HepG2 (cell line): ENCODE results near the gene RDH12. TPM values are rescaled to one million over a fixed set of nuclear protein-coding genes. Genes with fewer than 3 reads are reported as not detected.

ENCODE experiments used
- ATAC-seq: fragments of 200-7000 bp; cut with Tn5 transposase; 3 replicates; pipeline ENCODE4 v1.9.1; 2020; ENCODE audit warnings: mild to moderate bottlenecking, moderate library complexity
- BruUV-seq: library from RNA; stranded (reverse); fragments of 400-500 nt; replicated peaks from 2 replicates; lab custom pipeline; 2021; lab: Mats Ljungman, UMichigan
- CTCF ChIA-PET: fragments of 300-600 bp; formaldehyde crosslinking; extraction: SDS; loops from one replicate; lab custom pipeline; 2021; ENCODE audit warnings: low total read pairs, inconsistent platforms, low intra/inter-chr PET ratio; lab: Yijun Ruan, JAX
- POLR2A ChIA-PET: fragments of 350-600 bp; sonication (Branson Sonifier 250); formaldehyde crosslinking; loops from one replicate; lab custom pipeline; 2020; ENCODE audit warnings: antibody characterized with exemption, inconsistent platforms; lab: Yijun Ruan, JAX
- DNase-seq: peaks from one replicate; pipeline ENCODE4 v3.0.0-alpha.2; 2015; ENCODE audit warnings: low spot score
- FAIRE-seq: peaks from 3 replicates; lab custom pipeline; 2011; peaks lifted over from hg19 to GRCh38; lab: Jason Lieb, UNC
- H2AFZ ChIP-seq: one replicate; pipeline ENCODE4 v1.6.1; 2011; ENCODE audit warnings: low read length, inconsistent platforms
- H3K27ac ChIP-seq: fragments of 300-600 bp; 3 replicates; pipeline ENCODE4 v1.8.0; 2011; ENCODE audit warnings: mixed run types, mild to moderate bottlenecking, mixed read lengths, low read length, inconsistent platforms; ENCODE audit not compliant: insufficient read depth; ENCODE audit errors: extremely low read length
- H3K27me3 ChIP-seq, 2 experiments: fragments of 200-600 bp in 1 of 2; 2 replicates in 1 of 2; 3 replicates in 1 of 2; pipeline versions ENCODE4 v1.6.0 to v1.8.0; 2011; ENCODE audit warnings: low read length in 2 of 2, mild to moderate bottlenecking in 2 of 2, moderate library complexity in 2 of 2, inconsistent platforms in 1 of 2; ENCODE audit not compliant: insufficient read depth in 2 of 2, control insufficient read depth in 1 of 2
- H3K36me3 ChIP-seq, 2 experiments: fragments of 200-600 bp in 1 of 2; replicated peaks in 1 of 2; 2 replicates in 1 of 2; 3 replicates in 1 of 2; pipeline versions ENCODE4 v1.5.1 to v1.8.0; 2011; ENCODE audit warnings: low read length in 2 of 2, inconsistent platforms in 1 of 2; ENCODE audit not compliant: insufficient read depth in 2 of 2, control insufficient read depth in 1 of 2
- H3K4me1 ChIP-seq: 2 replicates; pipeline ENCODE4 v1.5.1; 2012; ENCODE audit warnings: low read length, inconsistent platforms; ENCODE audit not compliant: insufficient read depth
- H3K4me2 ChIP-seq: 2 replicates; pipeline ENCODE4 v1.6.0; 2011; ENCODE audit warnings: low read depth, low read length, inconsistent platforms
- H3K4me3 ChIP-seq, 3 experiments: fragments of 200-600 bp in 1 of 3; sonication (generic), shearing (Covaris generic) in 1 of 3; replicated peaks in 1 of 3; 2 replicates each; pipeline ENCODE4 v1.5.1; 2011 to 2016; ENCODE audit warnings: low read length in 3 of 3, inconsistent platforms in 2 of 3, low read depth in 2 of 3, mild to moderate bottlenecking in 2 of 3, control low read depth in 1 of 3, mixed read lengths in 1 of 3; ENCODE audit not compliant: insufficient read depth in 1 of 3
- H3K79me2 ChIP-seq: one replicate; pipeline ENCODE4 v1.6.1; 2011; ENCODE audit warnings: low read length, inconsistent platforms; ENCODE audit not compliant: insufficient read depth
- H3K9ac ChIP-seq: 2 replicates; pipeline ENCODE4 v1.6.0; 2011; ENCODE audit warnings: mild to moderate bottlenecking, low read depth, low read length, inconsistent platforms; ENCODE audit not compliant: insufficient read depth
- H3K9me3 ChIP-seq: 2 replicates; pipeline ENCODE4 v1.5.1; 2012; ENCODE audit warnings: mild to moderate bottlenecking, low read length
- H4K20me1 ChIP-seq: 2 replicates; pipeline ENCODE4 v1.6.0; 2011; ENCODE audit warnings: inconsistent platforms, mild to moderate bottlenecking, low read length, moderate library complexity; ENCODE audit not compliant: insufficient read depth
- CSRNP1 ChIP-seq: sonication (generic); formaldehyde crosslinking; IDR thresholded peaks from 2 replicates; pipeline ENCODE4 v1.8.1; 2023; ENCODE audit warnings: mild to moderate bottlenecking, missing genetic modification reagents
- ISL2 ChIP-seq: sonication (generic); formaldehyde crosslinking; IDR thresholded peaks from 2 replicates; pipeline ENCODE4 v1.5.0; 2020; ENCODE audit warnings: missing genetic modification reagents
- POGK ChIP-seq: sonication (generic); formaldehyde crosslinking; conservative IDR thresholded peaks from 2 replicates; pipeline ENCODE4 v1.8.0; 2022; ENCODE audit warnings: mild to moderate bottlenecking, moderate library complexity, missing genetic modification reagents
- STAT6 ChIP-seq: sonication (generic); formaldehyde crosslinking; IDR thresholded peaks from 2 replicates; pipeline ENCODE4 v1.4.0; 2020; ENCODE audit warnings: missing genetic modification reagents, mild to moderate bottlenecking, borderline replicate concordance
- THAP9 ChIP-seq: sonication (generic); formaldehyde crosslinking; IDR thresholded peaks from 2 replicates; pipeline ENCODE4; 2020; ENCODE audit warnings: missing genetic modification reagents, mild to moderate bottlenecking, borderline replicate concordance
- ZNF337 ChIP-seq: sonication (generic); formaldehyde crosslinking; IDR thresholded peaks from 2 replicates; pipeline ENCODE4 v1.5.1; 2020; ENCODE audit warnings: missing genetic modification reagents, low read depth, mild to moderate bottlenecking, borderline replicate concordance
- ZNF572 ChIP-seq: sonication (generic); formaldehyde crosslinking; IDR thresholded peaks from 2 replicates; pipeline ENCODE4 v1.5.1; 2020; ENCODE audit warnings: mild to moderate bottlenecking, missing genetic modification reagents
- ZNF737 ChIP-seq: sonication (generic); formaldehyde crosslinking; IDR thresholded peaks from 2 replicates; pipeline ENCODE4 v1.5.0; 2020; ENCODE audit warnings: missing genetic modification reagents, mild to moderate bottlenecking, borderline replicate concordance
- ZNF746 ChIP-seq: sonication (generic); formaldehyde crosslinking; IDR thresholded peaks from 2 replicates; pipeline ENCODE4 v1.8.0; 2022; ENCODE audit warnings: mild to moderate bottlenecking, missing genetic modification reagents
- ZNF770 ChIP-seq: sonication (generic); formaldehyde crosslinking; IDR thresholded peaks from 2 replicates; pipeline ENCODE4 v1.5.0; 2020; ENCODE audit warnings: mild to moderate bottlenecking, missing genetic modification reagents
- WGBS: methylation state at CpG from one replicate; pipeline ENCODE4 v1.1.6; 2017; ENCODE audit warnings: low lambda C conversion rate; 5-methylcytosine and 5-hydroxymethylcytosine counted together
- in situ Hi-C: cut with HindIII; loops from 2 replicates; pipeline ENCODE4 v1.10.0; 2017; ENCODE audit warnings: low pct_unique_long_range_greater_than_20kb; ENCODE audit not compliant: extremely low pct_ligation_motif_present
- intact Hi-C: fragments of 100-400 bp; cut with micrococcal nuclease; formaldehyde crosslinking; loops from one replicate; pipeline ENCODE4 v1.10.0; 2022; ENCODE audit not compliant: unreplicated experiment
- polyA plus RNA-seq, 8 experiments: library from polyadenylated mRNA; depleted of rRNA in 3 of 8; stranded (reverse) in 7 of 8; unstranded in 1 of 8; fragments of >200 nt; fragmentation: Illumina TruSeq in 4 of 8; extraction: Trizol in 4 of 8; gene quantifications; 2 replicates each; pipeline versions ENCODE4 v1.2.1 to v1.2.3, GENCODE V29; 2011 to 2016; ENCODE audit warnings: low read depth in 4 of 8, missing spikeins in 1 of 8, mixed read lengths in 1 of 8; ENCODE audit not compliant: insufficient read depth in 1 of 8
- total RNA-seq, 5 experiments: library from RNA; depleted of rRNA; stranded (reverse); fragments of >200 nt; fragmentation: Illumina TruSeq; extraction: Trizol; gene quantifications; 2 replicates each; pipeline ENCODE4 v1.2.3, GENCODE V29; 2016; ENCODE audit warnings: low read depth in 1 of 5

The RDH12 gene
- total and polyA plus RNA-seq, 2 of the 13 experiments (the other 11 are each of a cell fraction or from before 2014, with no cell fraction given) = 1.6 to 2.1 TPM

GRCh38 chr14:67675219-67675582 lies 26.5 kb upstream of the RDH12 start:
- intact Hi-C loops (loop anchor here (2.0 kb wide), 1 partner anchor 30 kb away; no protein-coding TSS in a partner anchor), in situ Hi-C loops (no loop called here)
- H2AFZ ChIP-seq = no peak overlapping the region
- CTCF ChIA-PET = interaction anchor here (1.8 kb wide), 1 partner anchor 29 kb away, joined by 7 read pairs; no protein-coding TSS in a partner anchor
- H3K4me1 ChIP-seq = peaks cover 20% of the 10 kb centered on the region
- FAIRE-seq = no peak
- peak overlapping the region; percentile 90 for H3K4me2 ChIP-seq
- peaks cover 33% of the 10 kb centered on the region for H3K79me2 ChIP-seq
- BruUV-seq = TSS peak; percentile 83
- H4K20me1 ChIP-seq = peaks cover 4% of the 10 kb centered on the region; the same call in 1 of the 2 replicates
- no peaks in the 10 kb centered on the region for H3K9me3 ChIP-seq
- WGBS = 44% methylated on average over 16 of the region's 16 CpGs
- no peak for DNase-seq
- H3K27ac ChIP-seq = peak overlapping the region; percentile 98
- ATAC-seq = no peak
- peak overlapping the region; percentile 89 to 100 (median 95) for H3K4me3 ChIP-seq
- H3K9ac ChIP-seq = peak overlapping the region; percentile 99
- H3K36me3 ChIP-seq = peaks cover 10 to 30% of the 10 kb centered on the region in 2 experiments
- no peaks in the 10 kb centered on the region; a peak in 1 of 5 replicates for H3K27me3 ChIP-seq
- POLR2A ChIA-PET = interaction anchor here (0.8 to 2.0 kb wide), 5 partner anchors 12 to 75 kb away, joined by 3 to 13 read pairs (median 4); partner anchors contain the start of genes PIGH and RDH11
- TF ChIP-seq THAP9 (CRISPR knock-in tag) (peak; percentile 7; the same call in 1 of the 2 replicates), ZNF746 (CRISPR knock-in tag) (0 out of 2 replicates have a peak, but pooled peaks have one; percentile 3), POGK (CRISPR knock-in tag) (0 out of 2 replicates have a peak, but pooled peaks have one; percentile 8), ISL2 (CRISPR knock-in tag) (no peak), ZNF337 (no peak), STAT6 (CRISPR knock-in tag) (0 out of 2 replicates have a peak, but pooled peaks have one; percentile 17), ZNF572 (CRISPR knock-in tag) (0 out of 2 replicates have a peak, but pooled peaks have one; percentile 10), ZNF770 (peak; percentile 76), ZNF737 (0 out of 2 replicates have a peak, but pooled peaks have one; percentile 60), CSRNP1 (peak; percentile 27; the same call in 1 of the 2 replicates)
